Heart right ventricle (tissue), 16 donors: ENCODE measurements around the gene ADAMTSL3. TPM values are rescaled to one million over a fixed set of nuclear protein-coding genes. Genes with fewer than 3 reads are reported as not detected.
"Not testable (repeated sequence)": the region's sequence is repeated elsewhere in the genome, so short reads cannot be mapped to it uniquely, and the experiment has no call there.

Experiments
- ATAC-seq, 8 donors: fragments of 200-7000 bp; cut with Tn5 transposase; one replicate each; pipeline ENCODE4 v1.9.1; 2020; ENCODE audit warnings: mild to moderate bottlenecking in 8 of 8, moderate library complexity in 8 of 8, moderate number of reproducible peaks in 1 of 8
- DNase-seq, 2 donors: peaks; one replicate each; pipeline ENCODE4 v3.0.0-alpha.2; 2020
- H3K27ac ChIP-seq, 10 donors: fragments of 200-600 bp; sonication (generic) in 2 of 10; one replicate each; pipeline versions ENCODE4 v1.5.0 to v1.8.0; 2020 to 2022; ENCODE audit warnings: mild to moderate bottlenecking in 3 of 10
- H3K27me3 ChIP-seq, 7 donors: fragments of 200-600 bp; one replicate each; pipeline ENCODE4 v1.8.0; 2021 to 2022; ENCODE audit warnings: mild to moderate bottlenecking in 2 of 7
- H3K36me3 ChIP-seq, 9 donors: fragments of 200-600 bp; sonication (generic) in 1 of 9; one replicate each; pipeline versions ENCODE4 v1.5.0 to v1.8.0; 2020 to 2022; ENCODE audit warnings: mild to moderate bottlenecking in 2 of 9
- H3K4me1 ChIP-seq, 9 donors: fragments of 200-600 bp; sonication (generic) in 1 of 9; one replicate each; pipeline versions ENCODE4 v1.5.0 to v1.8.0; 2020 to 2022; ENCODE audit warnings: mild to moderate bottlenecking in 4 of 9
- H3K4me3 ChIP-seq, 10 donors: fragments of 200-600 bp; sonication (generic) in 2 of 10; one replicate each; pipeline versions ENCODE4 v1.5.0 to v1.8.0; 2020 to 2022; ENCODE audit warnings: mild to moderate bottlenecking in 7 of 10, moderate library complexity in 2 of 10
- H3K9me3 ChIP-seq, 11 donors: fragments of 200-600 bp in 10 of 11; sonication (generic) in 2 of 11; one replicate each; pipeline versions ENCODE4 v1.5.0 to v1.8.0; 2013 to 2022; ENCODE audit warnings: mild to moderate bottlenecking in 2 of 11, control low read depth in 1 of 11, moderate library complexity in 1 of 11
- CTCF ChIP-seq, 9 donors: fragments of 200-600 bp; sonication (generic) in 2 of 9; IDR thresholded peaks; one replicate each; pipeline versions ENCODE4 v1.5.0 to v1.8.0; 2021 to 2022; ENCODE audit warnings: antibody characterized with exemption in 9 of 9, mild to moderate bottlenecking in 5 of 9, moderate library complexity in 1 of 9
- WGBS, 2 donors: extraction: QIAGEN DNeasy Blood & Tissue Kit; methylation state at CpG; one replicate each; pipeline ENCODE4 v1.1.7; 2013; ENCODE audit warnings: inconsistent platforms in 1 of 2; 5-methylcytosine and 5-hydroxymethylcytosine counted together
- intact Hi-C, 10 donors: fragments of 100-400 bp; cut with DNase I; formaldehyde crosslinking; loops; one replicate each; pipeline versions ENCODE4 v1.11.1 to v1.14.2; 2022
- polyA plus RNA-seq, 2 donors: library from polyadenylated mRNA; stranded (reverse); fragments of 200-250 nt; gene quantifications; one replicate each; pipeline ENCODE4 v1.2.3, GENCODE V29; 2013
- total RNA-seq, 10 donors: library from RNA; stranded (reverse); fragmentation: NEBNext Ultra II Directional in 3 of 10; extraction: Animal tissue kit (Norgen Biotek cat#: 25700) in 3 of 10; gene quantifications; one replicate each; pipeline versions ENCODE4 v1.2.1 to v1.2.4, GENCODE V29; 2021 to 2023
- donor health status: Arrhythmogenic right ventricular cardiomyopathy.
- donor health status: ischemic (EF 13 %, LVEDD 7.1; RV severe dilation, severe dysfunction).
- donor health status: healthy with polysubstance abuse.
- donor health status: DM: no; HTN: yes; CAD: no.
- donor health status: DM: no; HTN: no; CAD: no.
- donor health status: ischemic (EF 25% LVEDD 6.9; RV normal size, moderate dysfunction).
- donor health status: ischemic (EF 25% LVEDD 5.7; RV mildly dilated, moderate dysfunction).
- donor health status: healthy.
- donor health status: DM: yes; HTN: yes; CAD: no.
- donor health status: Ischemic cardiomyopathy.
- donor health status: ischemic (EF 35%, LVEDD 5.7; RV mildly dilated, moderate dysfunction).
- donor health status: nonischemic (EF 11% LVEDD 7.7; RV severe dilation, severe dysfunction).
- donor health status: DM: yes; HTN: yes; CAD: no.
- donor health status: PGD.
- donor health status: ischemic (EF 29% LVEDD 5.4; RV normal size, mild dysfunction).
- donor health status: nonischemic (EF 23%, LVEDD 6.1; RV moderate dilation, normal function).

The ADAMTSL3 gene
- total and polyA plus RNA-seq, 12 donors: 1.6 to 15.4 (median 11.0) TPM

DNA sequence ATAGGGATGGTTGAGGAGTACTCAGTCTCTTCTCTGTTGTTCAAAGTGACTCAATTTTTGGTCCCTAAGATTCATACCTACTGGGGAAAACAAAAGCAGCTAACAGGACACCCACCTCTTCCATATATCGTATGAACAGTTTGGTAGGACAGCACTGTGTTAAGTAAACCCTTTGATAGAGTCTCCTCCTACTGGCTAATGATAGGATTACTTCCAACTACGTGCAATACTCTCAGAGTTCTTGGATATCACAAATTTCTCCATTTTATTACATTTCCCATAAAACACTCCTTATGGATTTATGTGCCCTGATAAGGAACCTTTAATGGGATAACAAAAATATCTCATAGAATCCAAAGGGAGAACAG, 381.5 kb downstream of the ADAMTSL3 start:
- no peaks in the 10 kb centered on the region for H3K4me1 ChIP-seq
- 16 to 17% methylated on average over 2 of the region's 2 CpGs for WGBS, 2 donors
- H3K4me3 ChIP-seq: no peak overlapping the region
- no peaks in the 10 kb centered on the region for H3K27me3 ChIP-seq
- intact Hi-C loops: loop anchor here in 9 of 10 donors (2.0 to 10.0 kb wide), 9 partner anchors 301 to 601 kb away; partner anchors contain the start of gene SH3GL3 (in 1 of the 9)
- H3K27ac ChIP-seq: no peak overlapping the region
- TF ChIP-seq CTCF (IDR thresholded peaks at IDR 0.05): peak; percentile 20 to 59 (median 44)
- H3K36me3 ChIP-seq: peaks cover 0 to 23% (median 0%) of the 10 kb centered on the region in 9 donors
- DNase-seq (no peak), ATAC-seq (peak in 5 of 8 donors; percentile 58 to 65 (median 61))
- H3K9me3 ChIP-seq: peaks cover 0 to 1% (median 0%) of the 10 kb centered on the region in 11 donors

DNA sequence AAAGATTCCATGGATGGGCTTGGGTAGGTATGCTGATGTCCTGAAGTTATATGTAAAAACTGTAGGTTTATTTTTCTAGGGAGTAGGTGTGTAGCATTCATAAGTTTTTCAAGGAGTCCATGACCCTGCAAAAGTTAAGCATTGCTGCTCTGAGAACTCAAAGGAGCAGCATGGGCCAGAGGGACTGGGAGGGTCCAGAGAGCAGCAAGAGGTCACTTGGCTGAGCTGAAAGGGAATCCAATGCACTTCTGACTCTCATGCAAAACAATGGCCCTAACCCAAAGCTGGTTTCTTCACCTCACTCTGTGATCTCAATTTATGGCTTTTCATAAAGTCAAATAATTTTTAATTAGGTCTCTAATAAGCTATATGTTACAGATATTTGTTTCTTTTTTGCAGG, 383.4 kb downstream of the ADAMTSL3 start:
- Histone ChIP-seq H3K4me1 (no peaks in the 10 kb centered on the region), H3K9me3 (no peaks in the 10 kb centered on the region), H3K27ac (no peak overlapping the region), H3K4me3 (no peak overlapping the region), H3K27me3 (no peaks in the 10 kb centered on the region), H3K36me3 (peaks cover 0 to 23% (median 0%) of the 10 kb centered on the region in 9 donors)
- ATAC-seq (no peak), DNase-seq (no peak)
- TF ChIP-seq CTCF (IDR thresholded peaks at IDR 0.05): no peak
- intact Hi-C loops: loop anchor here in 8 of 10 donors (5.0 to 10.0 kb wide), 8 partner anchors 302 to 602 kb away; partner anchors contain the start of gene SH3GL3 (in 1 of the 8)

- intact Hi-C loops, H3K4me1 ChIP-seq, DNase-seq, H3K27ac ChIP-seq, ATAC-seq, H3K27me3 ChIP-seq, H3K4me3 ChIP-seq: not testable (repeated sequence)
- WGBS, 2 donors: 85 to 88% methylated on average over 18 of the region's 18 CpGs
- Histone ChIP-seq H3K9me3 (peaks cover 0 to 35% (median 9%) of the 10 kb centered on the region in 11 donors), H3K36me3 (peaks cover 0 to 13% (median 0%) of the 10 kb centered on the region in 9 donors)
Measured at GRCh38 chr15:84042434-84043056, 388.6 kb downstream of the ADAMTSL3 start.

- no peak for TF ChIP-seq CTCF (IDR thresholded peaks at IDR 0.05)
- WGBS, 2 donors: 85% methylated on average over 4 of the region's 4 CpGs
- Histone ChIP-seq H3K27ac (no peak overlapping the region), H3K4me3 (no peak overlapping the region), H3K27me3 (no peaks in the 10 kb centered on the region), H3K9me3 (peaks cover 0 to 38% (median 9%) of the 10 kb centered on the region in 11 donors), H3K36me3 (peaks cover 0 to 7% (median 0%) of the 10 kb centered on the region in 9 donors), H3K4me1 (no peaks in the 10 kb centered on the region)
- no peak for ATAC-seq
- no peak for DNase-seq
- intact Hi-C loops: no loop called here
Measured at GRCh38 chr15:84046064-84046637, 392.2 kb downstream of the ADAMTSL3 start.

GRCh38 chr15:84049480-84049879, 395.6 kb downstream of the ADAMTSL3 start:
- H3K4me1 ChIP-seq, H3K4me3 ChIP-seq, intact Hi-C loops, H3K27me3 ChIP-seq, H3K36me3 ChIP-seq, ATAC-seq, DNase-seq, H3K27ac ChIP-seq: not testable (repeated sequence)
- peaks cover 0 to 29% (median 9%) of the 10 kb centered on the region in 11 donors for H3K9me3 ChIP-seq
- 55 to 59% methylated on average over 4 of the region's 4 CpGs for WGBS, 2 donors
